Measurements from ENCODE around the gene ZACN.
A peak's percentile ranks its signal among the peaks of the same experiment; 100 is the strongest.

GRCh38 chr17:76107509-76107908, 28.5 kb downstream of the ZACN start:
- no peak for TF ChIP-seq EZH2phosphoT487 (IDR thresholded peaks at IDR 0.05; ENCODE audit: borderline replicate concordance, low read depth, low read length)
- TF ChIP-seq CTCF (conservative IDR thresholded peaks at IDR 0.05; ENCODE audit: low read length) = peak; percentile 80

Data from OCI-LY7 (cell line).